Activated CD8-positive, alpha-beta T cell treated with anti-CD3 and anti-CD28 coated beads for 36 hours (primary cell): Measurements from ENCODE around the gene MT1B. TPM values are rescaled to one million over a fixed set of nuclear protein-coding genes. Genes with fewer than 3 reads are reported as not detected.

Experiments
- ATAC-seq: fragments of 200-7000 bp; cut with Tn5 transposase; one replicate; pipeline ENCODE4 v1.10.0; 2021; ENCODE audit warnings: mild to moderate bottlenecking, moderate library complexity
- CTCF ChIA-PET: fragments of 350-600 bp; sonication (Branson Sonifier 250); formaldehyde crosslinking; loops from one replicate; lab custom pipeline; 2021; ENCODE audit warnings: antibody characterized with exemption; lab: Charles Lee
- POLR2A ChIA-PET: fragments of 350-600 bp; sonication (Branson Sonifier 250); formaldehyde crosslinking; loops from one replicate; lab custom pipeline; 2021; ENCODE audit warnings: antibody characterized with exemption; lab: Charles Lee
- DNase-seq: peaks from one replicate; pipeline ENCODE4 v3.0.0-alpha.2; 2020
- H3K27ac Mint-ChIP-seq: one replicate; pipeline ENCODE4 v1.8.0; 2021; ENCODE audit warnings: mild to moderate bottlenecking, mixed read lengths
- H3K27me3 Mint-ChIP-seq: one replicate; pipeline ENCODE4 v1.8.0; 2021; ENCODE audit warnings: mixed read lengths
- H3K36me3 Mint-ChIP-seq: one replicate; pipeline ENCODE4 v1.8.0; 2021; ENCODE audit warnings: low read depth, mixed read lengths
- H3K4me1 Mint-ChIP-seq: one replicate; pipeline ENCODE4 v1.8.0; 2021; ENCODE audit warnings: low read depth, mixed read lengths
- H3K4me3 Mint-ChIP-seq: one replicate; pipeline ENCODE4 v1.8.0; 2021; ENCODE audit warnings: mild to moderate bottlenecking, moderate library complexity, mixed read lengths
- H3K9me3 Mint-ChIP-seq: one replicate; pipeline ENCODE4 v1.8.0; 2021; ENCODE audit warnings: mixed read lengths
- CTCF ChIP-seq: fragments of 200-600 bp; IDR thresholded peaks from one replicate; pipeline ENCODE4 v1.8.0; 2022; ENCODE audit warnings: antibody characterized with exemption, mild to moderate bottlenecking
- intact Hi-C: fragments of 100-400 bp; cut with micrococcal nuclease; formaldehyde crosslinking; loops from one replicate; pipeline ENCODE4 v1.10.0; 2022
- total RNA-seq, 2 experiments: library from RNA; stranded (reverse); gene quantifications; one replicate each; pipeline ENCODE4 v1.2.3, GENCODE V29; 2021

The MT1B gene
- total RNA-seq, 2 experiments from 2014 or later, result not detected

- DNase-seq, result no peak
- Mint-ChIP-seq H3K27me3 (peaks cover 28% of the 10 kb centered on the region), H3K4me1 (peaks cover 17% of the 10 kb centered on the region), H3K4me3 (no peak overlapping the region), H3K9me3 (no peaks in the 10 kb centered on the region), H3K36me3 (no peaks in the 10 kb centered on the region), H3K27ac (no peak overlapping the region)
- no peak for TF ChIP-seq CTCF
- intact Hi-C loops, result no loop called here
- ChIA-PET POLR2A (interaction anchor here (2.0 to 3.1 kb wide), 2 partner anchors 11 to 23 kb away, joined by 5 to 13 read pairs; partner anchors contain the start of genes MT1G and MT1H), CTCF (interaction anchor here (2.7 to 3.3 kb wide), 2 partner anchors 11 to 34 kb away, joined by 12 to 14 read pairs; partner anchors contain the start of gene MT1F)
- ATAC-seq, result no peak
These were observed 6.4 kb upstream of the MT1B start for GRCh38 chr16:56645311-56645710.

GRCh38 chr16:56645838-56646237 lies 5.8 kb upstream of the MT1B start:
- intact Hi-C loops, result no loop called here
- no peak overlapping the region for H3K4me3 Mint-ChIP-seq
- no peak for TF ChIP-seq CTCF
- POLR2A ChIA-PET, result interaction anchor here (0.7 to 2.0 kb wide), 3 partner anchors 10 to 35 kb away, joined by 3 to 5 read pairs (median 3); partner anchors contain the start of gene MT1E
- H3K4me1 Mint-ChIP-seq, result peaks cover 17% of the 10 kb centered on the region
- no peak for ATAC-seq
- CTCF ChIA-PET, result interaction anchor here (0.6 to 1.0 kb wide), 4 partner anchors 10 to 56 kb away, joined by 3 to 4 read pairs (median 3); no protein-coding TSS in a partner anchor
- no peak overlapping the region for H3K27ac Mint-ChIP-seq
- peaks cover 23% of the 10 kb centered on the region for H3K27me3 Mint-ChIP-seq
- no peaks in the 10 kb centered on the region for H3K9me3 Mint-ChIP-seq
- no peak for DNase-seq
- H3K36me3 Mint-ChIP-seq, result no peaks in the 10 kb centered on the region

GRCh38 chr16:56647641-56648431 lies 3.9 kb upstream of the MT1B start:
- Mint-ChIP-seq H3K9me3 (no peaks in the 10 kb centered on the region), H3K27me3 (peaks cover 18% of the 10 kb centered on the region), H3K36me3 (no peaks in the 10 kb centered on the region), H3K4me1 (peaks cover 11% of the 10 kb centered on the region), H3K27ac (no peak overlapping the region), H3K4me3 (no peak overlapping the region)
- intact Hi-C loops, result no loop called here
- CTCF ChIA-PET, result interaction anchor here (1.0 kb wide), 1 partner anchor 14 kb away, joined by 3 read pairs; no protein-coding TSS in a partner anchor
- DNase-seq (no peak), ATAC-seq (no peak)
- TF ChIP-seq CTCF, result no peak
- POLR2A ChIA-PET, result interaction anchor here (1.3 kb wide), 1 partner anchor 15 kb away, joined by 4 read pairs; no protein-coding TSS in a partner anchor

- CTCF ChIA-PET, result interaction anchor here (2.0 kb wide), 1 partner anchor 26 kb away, joined by 5 read pairs; no protein-coding TSS in a partner anchor
- Mint-ChIP-seq H3K4me1 (no peaks in the 10 kb centered on the region), H3K27ac (no peak overlapping the region), H3K4me3 (no peak overlapping the region), H3K9me3 (no peaks in the 10 kb centered on the region), H3K36me3 (no peaks in the 10 kb centered on the region), H3K27me3 (peaks cover 18% of the 10 kb centered on the region)
- DNase-seq (no peak), ATAC-seq (no peak)
- intact Hi-C loops, result no loop called here
- POLR2A ChIA-PET, result interaction anchor here (0.8 to 1.4 kb wide), 2 partner anchors 18 to 33 kb away, joined by 3 read pairs; no protein-coding TSS in a partner anchor
- no peak for TF ChIP-seq CTCF
These were observed 2.4 kb upstream of the MT1B start for GRCh38 chr16:56649271-56649670.
